Spleen (tissue), 11 donors: ENCODE results near the gene SLC46A2. TPM values are rescaled to one million over a fixed set of nuclear protein-coding genes. Genes with fewer than 3 reads are reported as not detected.
A peak's percentile ranks its signal among the peaks of the same experiment; 100 is the strongest.

Experiments
- DNase-seq: peaks from one replicate; pipeline ENCODE4 v3.0.0-alpha.2; 2020
- H3K27ac ChIP-seq, 8 donors: fragments of 200-600 bp; sonication (generic) in 7 of 8; 1 replicate in 4 of 8; 2 replicates in 4 of 8; pipeline versions ENCODE4 v1.5.0 to v1.8.0; 2016 to 2021; ENCODE audit warnings: inconsistent platforms in 4 of 8, mild to moderate bottlenecking in 4 of 8, moderate library complexity in 1 of 8
- H3K27me3 ChIP-seq, 7 donors: fragments of 200-600 bp; sonication (generic) in 6 of 7; replicated peaks in 1 of 7; 1 replicate in 4 of 7; 2 replicates in 3 of 7; pipeline versions ENCODE4 v1.5.0 to v1.8.0; 2016 to 2021; ENCODE audit warnings: inconsistent platforms in 3 of 7, mild to moderate bottlenecking in 1 of 7
- H3K36me3 ChIP-seq, 6 donors: fragments of 200-600 bp; sonication (generic) in 5 of 6; 1 replicate in 4 of 6; 2 replicates in 2 of 6; pipeline versions ENCODE4 v1.5.0 to v1.8.0; 2016 to 2021; ENCODE audit warnings: inconsistent platforms in 2 of 6
- H3K4me1 ChIP-seq, 6 donors: fragments of 200-600 bp; sonication (generic) in 5 of 6; 1 replicate in 3 of 6; 2 replicates in 3 of 6; pipeline versions ENCODE4 v1.5.0 to v1.8.0; 2016 to 2021; ENCODE audit warnings: inconsistent platforms in 3 of 6
- H3K4me3 ChIP-seq, 8 donors: fragments of 200-600 bp; sonication (generic) in 7 of 8; 1 replicate in 4 of 8; 2 replicates in 4 of 8; pipeline versions ENCODE4 v1.5.0 to v1.8.0; 2016 to 2021; ENCODE audit warnings: inconsistent platforms in 4 of 8, mild to moderate bottlenecking in 4 of 8, moderate library complexity in 2 of 8
- H3K9me3 ChIP-seq, 8 donors: fragments of 200-600 bp; sonication (generic) in 7 of 8; 1 replicate in 4 of 8; 2 replicates in 4 of 8; pipeline versions ENCODE4 v1.5.0 to v1.8.0; 2016 to 2021; ENCODE audit warnings: inconsistent platforms in 4 of 8
- CTCF ChIP-seq, 11 experiments: fragments of 200-600 bp in 7 of 11; fragments of 450-650 bp in 4 of 11; sonication (generic) in 4 of 11; IDR thresholded peaks in 8 of 11; conservative IDR thresholded peaks in 3 of 11; 1 replicate in 7 of 11; 2 replicates in 4 of 11; pipeline versions ENCODE4 v1.4.0 to v1.8.0; 2016 to 2021; ENCODE audit warnings: antibody characterized with exemption in 11 of 11, inconsistent platforms in 4 of 11, mild to moderate bottlenecking in 1 of 11
- POLR2A ChIP-seq, 3 donors: fragments of 450-650 bp; IDR thresholded peaks; one replicate each; pipeline ENCODE4 v1.5.1; 2017; ENCODE audit warnings: antibody characterized with exemption in 3 of 3, mild to moderate bottlenecking in 1 of 3
- POLR2AphosphoS5 ChIP-seq, 3 donors: sonication (generic); formaldehyde crosslinking; IDR thresholded peaks; one replicate each; pipeline ENCODE4 v1.5.1; 2017; ENCODE audit warnings: antibody characterized with exemption in 3 of 3
- WGBS, 5 donors: extraction: QIAGEN DNeasy Blood & Tissue Kit in 3 of 5; methylation state at CpG; one replicate each; pipeline versions ENCODE4 v1.1.5 to v1.1.7; 2013 to 2018; 5-methylcytosine and 5-hydroxymethylcytosine counted together
- intact Hi-C: fragments of 100-400 bp; cut with DNase I; formaldehyde crosslinking; loops from one replicate; pipeline ENCODE4 v1.15.0; 2023; ENCODE audit warnings: low total_unique reads
- polyA plus RNA-seq, 3 donors: library from polyadenylated mRNA; stranded (reverse); fragments of 200-250 nt; gene quantifications; one replicate each; pipeline ENCODE4 v1.2.1, GENCODE V29; 2013
- total RNA-seq, 7 donors: library from RNA; depleted of rRNA in 3 of 7; stranded (reverse); fragments of >200 nt in 3 of 7; fragmentation: NEBNext Ultra II Directional in 4 of 7; extraction: Animal tissue kit (Norgen Biotek cat#: 25700) in 4 of 7; gene quantifications; one replicate each; pipeline versions ENCODE4 v1.1.0 to v1.2.1, GENCODE V29; 2016 to 2021
- donor health status: healthy with polysubstance abuse.
- donor health status: DM: no; HTN: no; CAD: no; lungs with moderate emphysema.
- donor health status: DM: no; HTN: no; CAD: no.
- donor health status: Bipolar disorder and iron deficiency.
- donor health status: healthy.
- donor health status: DM: no; HTN: no; CAD: no.
- donor health status: DM: yes; HTN: yes; CAD: no.

SLC46A2 gene
- total and polyA plus RNA-seq, 10 donors: 0.20 to 5.8 (median 0.94) TPM

DNA sequence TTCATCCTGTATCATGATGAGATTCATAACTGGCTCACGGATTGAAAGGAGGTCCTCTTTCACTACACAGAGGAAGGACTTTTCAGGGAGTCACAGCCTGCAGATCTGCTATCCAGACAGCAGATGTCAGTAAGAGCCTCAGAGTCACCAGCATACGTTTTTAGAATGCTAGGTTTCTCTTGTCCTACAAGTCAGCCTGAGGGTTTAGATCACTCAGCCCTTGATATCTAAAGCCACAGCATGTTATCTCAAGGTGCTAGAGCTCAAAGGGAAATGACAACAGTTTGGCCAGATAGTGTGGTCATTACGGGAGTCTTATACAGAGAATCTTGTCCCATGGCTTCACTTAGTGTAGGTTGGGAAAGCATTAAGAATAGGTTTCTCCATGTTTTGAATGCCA is 30.9 kb upstream of the SLC46A2 start:
- Histone ChIP-seq H3K36me3 (no peaks in the 10 kb centered on the region), H3K9me3 (no peaks in the 10 kb centered on the region), H3K27me3 (peaks cover 0 to 7% (median 0%) of the 10 kb centered on the region in 7 donors), H3K4me3 (no peak overlapping the region), H3K27ac (no peak overlapping the region), H3K4me1 (no peaks in the 10 kb centered on the region)
- DNase-seq: no peak
- TF ChIP-seq CTCF (IDR thresholded peaks at IDR 0.05 in 8 of 11, conservative IDR thresholded peaks at IDR 0.05 in 3 of 11) (peak in 4 of 11 experiments; percentile 15 to 39 (median 36)), POLR2A (IDR thresholded peaks at IDR 0.05) (no peak), POLR2AphosphoS5 (IDR thresholded peaks at IDR 0.05) (no peak)
- intact Hi-C loops: no loop called here
- WGBS, 5 donors: 22 to 39% (median 26%) methylated on average over 3 of the region's 3 CpGs

- H3K36me3 ChIP-seq: no peaks in the 10 kb centered on the region
- no peaks in the 10 kb centered on the region for H3K4me1 ChIP-seq
- H3K27me3 ChIP-seq: no peaks in the 10 kb centered on the region
- intact Hi-C loops: no loop called here
- H3K4me3 ChIP-seq: no peak overlapping the region
- WGBS, 5 donors: 61 to 86% (median 78%) methylated on average over 1 of the region's 1 CpG
- H3K27ac ChIP-seq: no peak overlapping the region
- no peaks in the 10 kb centered on the region for H3K9me3 ChIP-seq
- TF ChIP-seq POLR2A (IDR thresholded peaks at IDR 0.05) (no peak), CTCF (IDR thresholded peaks at IDR 0.05 in 8 of 11, conservative IDR thresholded peaks at IDR 0.05 in 3 of 11) (no peak), POLR2AphosphoS5 (IDR thresholded peaks at IDR 0.05) (no peak)
- DNase-seq: no peak
Observed at GRCh38 chr9:112917987-112918362, 27.3 kb upstream of the SLC46A2 start.

DNA sequence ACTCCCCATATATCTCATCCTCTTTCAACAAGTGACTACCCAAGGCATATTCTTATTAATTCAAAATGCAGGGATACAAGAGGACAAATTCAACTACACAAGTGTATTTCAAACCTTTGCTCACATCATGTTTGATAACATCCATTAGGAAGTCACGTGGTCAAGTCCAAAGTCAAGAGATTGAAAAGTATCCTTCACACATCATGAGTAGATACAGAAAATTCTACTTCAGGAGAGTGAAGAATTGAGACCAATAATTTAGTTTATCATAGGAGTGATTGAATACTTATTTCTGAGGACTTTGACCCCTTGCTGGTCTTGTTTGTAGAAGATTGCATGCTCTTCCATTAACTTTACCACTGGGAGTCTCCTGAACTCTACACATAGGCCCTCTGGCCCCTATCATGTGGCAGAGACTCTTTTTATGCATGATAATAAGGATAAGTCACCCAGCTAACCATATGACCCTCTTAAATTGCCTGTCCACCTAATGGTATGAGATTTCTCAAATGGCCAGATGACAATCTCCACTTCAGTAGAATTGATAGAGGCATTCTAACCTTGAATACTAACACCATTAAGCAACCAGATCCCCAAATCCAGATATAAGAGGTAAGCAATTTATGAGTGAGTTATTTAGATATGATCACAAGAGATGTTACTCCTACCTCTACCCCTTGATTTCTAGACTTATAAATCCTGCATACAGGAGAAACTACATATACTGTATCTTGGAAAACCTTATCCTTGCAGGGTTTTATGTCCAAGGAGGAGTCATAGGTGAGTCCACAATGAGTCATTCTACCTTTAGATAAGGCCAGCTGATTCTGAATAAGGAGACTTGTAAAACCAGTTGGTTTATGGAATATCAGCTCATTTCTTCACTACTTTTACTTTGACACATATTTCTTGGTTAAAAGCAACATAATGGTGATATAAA is 26.6 kb upstream of the SLC46A2 start:
- Histone ChIP-seq H3K4me3 (no peak overlapping the region), H3K9me3 (no peaks in the 10 kb centered on the region), H3K36me3 (no peaks in the 10 kb centered on the region), H3K27me3 (no peaks in the 10 kb centered on the region), H3K27ac (no peak overlapping the region), H3K4me1 (no peaks in the 10 kb centered on the region)
- intact Hi-C loops: no loop called here
- no peak for TF ChIP-seq CTCF (IDR thresholded peaks at IDR 0.05 in 8 of 11, conservative IDR thresholded peaks at IDR 0.05 in 3 of 11)
- TF ChIP-seq POLR2A (IDR thresholded peaks at IDR 0.05): no peak
- TF ChIP-seq POLR2AphosphoS5 (IDR thresholded peaks at IDR 0.05): no peak
- DNase-seq: no peak
- 52 to 81% (median 71%) methylated on average over 1 of the region's 1 CpG for WGBS, 5 donors

DNA sequence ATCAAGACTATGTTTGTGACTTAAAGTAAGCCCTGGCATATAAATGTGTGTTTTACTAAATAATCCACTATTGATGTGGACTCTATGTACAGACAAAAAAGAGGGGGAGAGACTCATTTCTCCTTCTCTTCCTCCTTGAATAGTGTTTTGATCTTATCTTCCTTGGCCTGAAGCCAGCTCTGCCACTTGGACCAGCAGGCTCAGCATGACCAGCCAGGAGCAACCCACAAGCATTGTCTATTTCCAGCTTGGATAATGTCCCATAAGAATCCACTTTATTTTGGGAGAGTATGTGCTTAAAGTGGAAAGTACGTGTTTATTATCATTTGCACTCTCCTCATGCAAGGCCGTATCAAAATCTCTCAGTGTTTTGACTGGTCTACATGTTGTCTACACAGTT is 23.8 kb upstream of the SLC46A2 start:
- Histone ChIP-seq H3K4me3 (no peak overlapping the region), H3K9me3 (no peaks in the 10 kb centered on the region), H3K27ac (no peak overlapping the region), H3K27me3 (no peaks in the 10 kb centered on the region), H3K4me1 (no peaks in the 10 kb centered on the region), H3K36me3 (no peaks in the 10 kb centered on the region)
- no peak for DNase-seq
- 67 to 84% (median 74%) methylated on average over 2 of the region's 2 CpGs for WGBS, 5 donors
- intact Hi-C loops: no loop called here
- TF ChIP-seq POLR2AphosphoS5 (IDR thresholded peaks at IDR 0.05) (no peak), CTCF (IDR thresholded peaks at IDR 0.05 in 8 of 11, conservative IDR thresholded peaks at IDR 0.05 in 3 of 11) (no peak), POLR2A (IDR thresholded peaks at IDR 0.05) (no peak)
